ENCODE results near the gene MTRF1. TPM values are rescaled to one million over a fixed set of nuclear protein-coding genes. Genes with fewer than 3 reads are reported as not detected.

Gene MTRF1
- total RNA-seq, 1 experiment from 2014 or later = 11.4 TPM

- no peak overlapping the region for H2AFZ ChIP-seq (ENCODE audit: low read depth, low read length, poor library complexity, severe bottlenecking)
- no peaks in the 10 kb centered on the region for H3K9me3 ChIP-seq (ENCODE audit: control insufficient read depth in 1 of 2, insufficient read depth in 1 of 2, low read depth in 1 of 2, low read length in 2 of 2)
- no peak for TF ChIP-seq SP1 (IDR thresholded peaks at IDR 0.05; ENCODE audit: low read depth)
- no peak for TF ChIP-seq EGR1 (IDR thresholded peaks at IDR 0.05; ENCODE audit: low read depth)
- no peak for TF ChIP-seq YY1 (IDR thresholded peaks at IDR 0.05; ENCODE audit: extremely low read depth, insufficient replicate concordance, low read depth, low read length)
- no peak for TF ChIP-seq EZH2 (IDR thresholded peaks at IDR 0.05)
- TF ChIP-seq POLR2A (IDR thresholded peaks at IDR 0.05; ENCODE audit: borderline replicate concordance, extremely low read depth, insufficient read depth, insufficient read length) = no peak
- TF ChIP-seq POLR2AphosphoS5 (IDR thresholded peaks at IDR 0.05; ENCODE audit: low read depth, low read length) = no peak
- no peak for TF ChIP-seq ZNF274 (IDR thresholded peaks at IDR 0.05; ENCODE audit: low read depth, low read length)
- TF ChIP-seq SIN3A (IDR thresholded peaks at IDR 0.05; ENCODE audit: low read depth) = no peak
- TF ChIP-seq ZFX (IDR thresholded peaks at IDR 0.05) = no peak
- no peak for TF ChIP-seq EZH2phosphoT487 (IDR thresholded peaks at IDR 0.05; ENCODE audit: borderline replicate concordance)
- no peak for TF ChIP-seq ELF1 (IDR thresholded peaks at IDR 0.05; ENCODE audit: borderline replicate concordance, low read depth)
- no peak for TF ChIP-seq SRF (IDR thresholded peaks at IDR 0.05; ENCODE audit: low read depth)
- TF ChIP-seq CEBPB (IDR thresholded peaks at IDR 0.05; ENCODE audit: low read depth) = no peak
- TF ChIP-seq JUND (IDR thresholded peaks at IDR 0.05) = no peak
- no peak for TF ChIP-seq TCF7L2 (IDR thresholded peaks at IDR 0.05; ENCODE audit: borderline replicate concordance, extremely low read depth, insufficient read depth, insufficient read length)
- no peak overlapping the region for H3K27ac ChIP-seq (ENCODE audit: low read depth, low read length)
- no peak overlapping the region for H3K9ac ChIP-seq (ENCODE audit: low read length)
- no peaks in the 10 kb centered on the region for H3K27me3 ChIP-seq (ENCODE audit: insufficient read depth, low read length)
- BruUV-seq (replicated peaks) = no TSS peak
- no peaks in the 10 kb centered on the region for H3K79me2 ChIP-seq (ENCODE audit: insufficient read depth, low read length)
- H3K36me3 ChIP-seq (ENCODE audit: control insufficient read depth in 1 of 2, insufficient read depth in 2 of 2, low read length in 2 of 2) = no peaks in the 10 kb centered on the region
- no peaks in the 10 kb centered on the region for H4K20me1 ChIP-seq (ENCODE audit: insufficient read depth)
- no peaks in the 10 kb centered on the region for H3K9me2 ChIP-seq (ENCODE audit: insufficient read depth)
- CTCF ChIA-PET = no interaction called here
- H3K4me3 ChIP-seq (replicated peaks in 1 of 2; ENCODE audit: low read depth in 1 of 2, low read length in 2 of 2) = no peak overlapping the region
- POLR2A ChIA-PET = no interaction called here
- intact Hi-C loops (cut with micrococcal nuclease) = no loop called here
- ATAC-seq = no peak
- no peak for DNase-seq (ENCODE audit: low read depth, low spot score)
- H3K4me1 ChIP-seq (ENCODE audit: control insufficient read depth in 1 of 2, insufficient read depth in 2 of 2, low read length in 2 of 2) = 0 out of 4 replicates have a peak, but pooled peaks cover 0 to 3% of the 10 kb centered on the region in 2 experiments
- H3K4me2 ChIP-seq (ENCODE audit: low read length) = no peak overlapping the region
- RAD21 ChIA-PET (ENCODE audit: low non-redundant PET in 1 of 2, low total read pairs in 2 of 2, uncharacterized antibody in 2 of 2, unreplicated experiment in 2 of 2) = no interaction called here
These were observed 63.9 kb downstream of the MTRF1 start for GRCh38 chr13:41199526-41199925.
